Astrocyte (in vitro differentiated cells and primary cell): Measurements from ENCODE around the gene ESRRA. TPM values are rescaled to one million over a fixed set of nuclear protein-coding genes. Genes with fewer than 3 reads are reported as not detected.
A peak's percentile ranks its signal among the peaks of the same experiment; 100 is the strongest.
"Not testable (repeated sequence)": the region's sequence is repeated elsewhere in the genome, so short reads cannot be mapped to it uniquely, and the experiment has no call there.

Source experiments
- DNase-seq: peaks from one replicate; pipeline ENCODE4 v3.0.0-alpha.2; 2010; ENCODE audit warnings: low read depth
- FAIRE-seq: peaks from 2 replicates; lab custom pipeline; 2011; peaks lifted over from hg19 to GRCh38; lab: Jason Lieb, UNC
- H2AFZ ChIP-seq: 2 replicates; pipeline ENCODE4 v1.6.0; 2012; ENCODE audit warnings: low read depth, low read length, inconsistent platforms
- H3K27ac ChIP-seq: 2 replicates; pipeline ENCODE4 v1.5.1; 2011; ENCODE audit warnings: low read depth, low read length, inconsistent platforms
- H3K27me3 ChIP-seq: 2 replicates; pipeline ENCODE4 v1.6.0; 2011; ENCODE audit warnings: low read length, inconsistent platforms; ENCODE audit not compliant: insufficient read depth
- H3K36me3 ChIP-seq: 2 replicates; pipeline ENCODE4 v1.5.1; 2011; ENCODE audit warnings: low read length, inconsistent platforms; ENCODE audit not compliant: insufficient read depth
- H3K4me1 ChIP-seq: 2 replicates; pipeline ENCODE4 v1.5.1; 2011; ENCODE audit warnings: low read length, inconsistent platforms; ENCODE audit not compliant: insufficient read depth
- H3K4me2 ChIP-seq: 2 replicates; pipeline ENCODE4 v1.6.0; 2012; ENCODE audit warnings: low read length, inconsistent platforms
- H3K4me3 ChIP-seq: 2 replicates; pipeline ENCODE4 v1.5.1; 2011; ENCODE audit warnings: low read depth, mild to moderate bottlenecking, low read length, inconsistent platforms; ENCODE audit not compliant: insufficient read depth
- H3K79me2 ChIP-seq: 2 replicates; pipeline ENCODE4 v1.6.0; 2012; ENCODE audit warnings: mild to moderate bottlenecking, low read length, inconsistent platforms; ENCODE audit not compliant: insufficient read depth
- H3K9ac ChIP-seq: 2 replicates; pipeline ENCODE4 v1.6.0; 2012; ENCODE audit warnings: mild to moderate bottlenecking, low read length, inconsistent platforms
- H3K9me3 ChIP-seq: 2 replicates; pipeline ENCODE4 v1.5.1; 2012; ENCODE audit warnings: low read depth, mild to moderate bottlenecking, low read length, inconsistent platforms; ENCODE audit not compliant: insufficient read depth
- H4K20me1 ChIP-seq: 2 replicates; pipeline ENCODE4 v1.6.0; 2012; ENCODE audit warnings: low read length, inconsistent platforms; ENCODE audit not compliant: insufficient read depth
- H3K27ac Mint-ChIP-seq: one replicate; pipeline ENCODE4 v1.8.0; 2021; ENCODE audit warnings: mild to moderate bottlenecking, mixed read lengths; ENCODE audit not compliant: unreplicated experiment
- H3K27me3 Mint-ChIP-seq: one replicate; pipeline ENCODE4 v1.8.0; 2021; ENCODE audit warnings: low read depth, mixed read lengths; ENCODE audit not compliant: unreplicated experiment
- H3K36me3 Mint-ChIP-seq: one replicate; pipeline ENCODE4 v1.8.0; 2021; ENCODE audit warnings: low read depth, mixed read lengths; ENCODE audit not compliant: unreplicated experiment
- H3K4me1 Mint-ChIP-seq: one replicate; pipeline ENCODE4 v1.8.0; 2021; ENCODE audit warnings: low read depth, mixed read lengths; ENCODE audit not compliant: unreplicated experiment
- H3K4me3 Mint-ChIP-seq: one replicate; pipeline ENCODE4 v1.8.0; 2021; ENCODE audit warnings: mild to moderate bottlenecking, moderate library complexity, mixed read lengths; ENCODE audit not compliant: unreplicated experiment
- H3K9me3 Mint-ChIP-seq: one replicate; pipeline ENCODE4 v1.8.0; 2021; ENCODE audit warnings: mild to moderate bottlenecking, mixed read lengths; ENCODE audit not compliant: unreplicated experiment
- CTCF ChIP-seq: IDR thresholded peaks from 2 replicates; pipeline ENCODE4 v1.5.1; 2011; ENCODE audit warnings: low read depth, mild to moderate bottlenecking, inconsistent platforms, low read length, moderate library complexity; ENCODE audit not compliant: insufficient read depth
- EZH2 ChIP-seq: IDR thresholded peaks from 2 replicates; pipeline ENCODE4 v1.6.1; 2012; ENCODE audit warnings: mild to moderate bottlenecking, low read length, inconsistent platforms; ENCODE audit not compliant: insufficient read depth
- total RNA-seq: library from RNA; stranded (reverse); gene quantifications from 2 replicates; pipeline ENCODE4 v1.2.1, GENCODE V29; 2021

ESRRA gene
- total RNA-seq, 1 donor from 2014 or later = 26.3 TPM

DNA sequence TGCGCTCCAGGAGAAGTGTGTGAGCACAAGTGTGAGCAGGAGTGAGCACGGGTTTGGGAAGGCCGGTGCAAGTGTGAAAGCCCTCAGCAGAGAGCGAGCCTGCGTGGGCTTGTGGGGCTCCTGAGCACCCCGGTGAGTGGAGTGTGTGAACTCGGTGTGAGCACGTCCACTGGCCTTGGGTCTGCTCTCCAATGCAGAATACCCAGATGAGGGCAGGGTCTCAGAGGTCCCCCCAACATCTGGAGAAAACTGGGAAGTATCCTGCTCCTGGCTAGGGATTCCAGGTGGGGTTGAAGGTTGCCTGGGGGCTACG lies 1.2 kb downstream of the ESRRA start:
- no peaks in the 10 kb centered on the region for H3K36me3 Mint-ChIP-seq
- peaks cover 2% of the 10 kb centered on the region for H3K4me1 Mint-ChIP-seq

DNA sequence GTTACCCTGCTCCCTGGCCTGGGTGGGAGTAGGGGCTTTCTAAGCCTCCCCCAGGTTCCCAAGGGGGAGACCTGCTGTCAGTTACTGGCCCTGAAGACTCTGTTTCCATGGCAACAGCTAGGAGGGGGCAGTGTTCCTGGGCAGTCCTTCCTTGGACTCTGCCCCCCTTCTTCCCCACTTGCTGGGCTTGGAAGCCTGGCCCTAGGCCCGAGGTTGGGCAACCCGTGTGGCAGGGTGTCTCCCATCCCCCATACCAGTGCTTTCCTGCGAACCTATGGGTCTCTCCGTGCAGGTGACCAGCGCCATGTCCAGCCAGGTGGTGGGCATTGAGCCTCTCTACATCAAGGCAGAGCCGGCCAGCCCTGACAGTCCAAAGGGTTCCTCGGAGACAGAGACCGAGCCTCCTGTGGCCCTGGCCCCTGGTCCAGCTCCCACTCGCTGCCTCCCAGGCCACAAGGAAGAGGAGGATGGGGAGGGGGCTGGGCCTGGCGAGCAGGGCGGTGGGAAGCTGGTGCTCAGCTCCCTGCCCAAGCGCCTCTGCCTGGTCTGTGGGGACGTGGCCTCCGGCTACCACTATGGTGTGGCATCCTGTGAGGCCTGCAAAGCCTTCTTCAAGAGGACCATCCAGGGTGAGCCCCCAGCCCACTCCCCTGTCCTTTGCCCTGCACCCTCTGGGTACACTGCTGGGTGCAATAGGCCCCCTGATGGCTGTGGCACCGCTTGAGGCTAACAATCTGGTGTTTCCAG lies 1.7 kb downstream of the ESRRA start:
- Mint-ChIP-seq H3K36me3 (no peaks in the 10 kb centered on the region), H3K27me3 (no peaks in the 10 kb centered on the region), H3K4me3 (peak overlapping the region; percentile 94), H3K9me3 (no peaks in the 10 kb centered on the region), H3K4me1 (peaks cover 2% of the 10 kb centered on the region), H3K27ac (no peak overlapping the region)
- Histone ChIP-seq H3K27ac (no peak overlapping the region), H2AFZ (no peak overlapping the region), H3K79me2 (peaks cover 24% of the 10 kb centered on the region), H3K4me2 (peak overlapping the region; percentile 95), H3K27me3 (no peaks in the 10 kb centered on the region), H3K36me3 (no peaks in the 10 kb centered on the region), H4K20me1 (peaks cover 6% of the 10 kb centered on the region), H3K9ac (no peak overlapping the region), H3K4me1 (peaks cover 12% of the 10 kb centered on the region), H3K4me3 (no peak overlapping the region), H3K9me3 (no peaks in the 10 kb centered on the region)
- TF ChIP-seq CTCF = no peak
- TF ChIP-seq EZH2 = no peak
- DNase-seq = no peak
- FAIRE-seq = no peak

More for the DNA sequence above, 1.2 kb downstream of the ESRRA start:
- peak overlapping the region; percentile 94 for H3K4me3 Mint-ChIP-seq
- H4K20me1 ChIP-seq = peaks cover 6% of the 10 kb centered on the region
- peaks cover 2% of the 10 kb centered on the region for H3K27me3 ChIP-seq
- H2AFZ ChIP-seq = peak overlapping the region; percentile 63
- H3K9me3 Mint-ChIP-seq = no peaks in the 10 kb centered on the region
- peak overlapping the region; percentile 73 for H3K4me3 ChIP-seq
- H3K27me3 Mint-ChIP-seq = peaks cover 5% of the 10 kb centered on the region
- H3K36me3 ChIP-seq = no peaks in the 10 kb centered on the region
- DNase-seq (no peak), FAIRE-seq (no peak)
- H3K27ac ChIP-seq = no peak overlapping the region
- peak overlapping the region; percentile 95 for H3K4me2 ChIP-seq
- H3K27ac Mint-ChIP-seq = peak overlapping the region; percentile 80
- no peaks in the 10 kb centered on the region for H3K9me3 ChIP-seq
- peak overlapping the region; percentile 78 for H3K9ac ChIP-seq
- H3K4me1 ChIP-seq = peaks cover 12% of the 10 kb centered on the region
- TF ChIP-seq EZH2 = no peak
- no peak for TF ChIP-seq CTCF
- H3K79me2 ChIP-seq = peaks cover 24% of the 10 kb centered on the region

GRCh38 chr11:64307795-64308194 lies 2.5 kb downstream of the ESRRA start:
- not testable (repeated sequence) for FAIRE-seq, H3K4me3 ChIP-seq, H3K27me3 ChIP-seq, H4K20me1 ChIP-seq, H3K9me3 Mint-ChIP-seq, H2AFZ ChIP-seq, H3K4me2 ChIP-seq, H3K9ac ChIP-seq, H3K27me3 Mint-ChIP-seq, H3K9me3 ChIP-seq, H3K36me3 Mint-ChIP-seq, H3K27ac ChIP-seq, H3K27ac Mint-ChIP-seq, DNase-seq, H3K4me1 Mint-ChIP-seq, H3K36me3 ChIP-seq
- H3K79me2 ChIP-seq = peaks cover 24% of the 10 kb centered on the region
- H3K4me3 Mint-ChIP-seq = peak overlapping the region; percentile 79
- peaks cover 12% of the 10 kb centered on the region for H3K4me1 ChIP-seq
